Ramos (cell line): Measurements from ENCODE around the gene SRRT.

Experiments used
- in situ Hi-C: fragments of 300-500 bp; cut with MboI; formaldehyde crosslinking; loops from one replicate; pipeline ENCODE4 v1.14.3; 2022; ENCODE audit warnings: low sequenced_read_pairs; ENCODE audit not compliant: unreplicated experiment

The SRRT gene, protein sequence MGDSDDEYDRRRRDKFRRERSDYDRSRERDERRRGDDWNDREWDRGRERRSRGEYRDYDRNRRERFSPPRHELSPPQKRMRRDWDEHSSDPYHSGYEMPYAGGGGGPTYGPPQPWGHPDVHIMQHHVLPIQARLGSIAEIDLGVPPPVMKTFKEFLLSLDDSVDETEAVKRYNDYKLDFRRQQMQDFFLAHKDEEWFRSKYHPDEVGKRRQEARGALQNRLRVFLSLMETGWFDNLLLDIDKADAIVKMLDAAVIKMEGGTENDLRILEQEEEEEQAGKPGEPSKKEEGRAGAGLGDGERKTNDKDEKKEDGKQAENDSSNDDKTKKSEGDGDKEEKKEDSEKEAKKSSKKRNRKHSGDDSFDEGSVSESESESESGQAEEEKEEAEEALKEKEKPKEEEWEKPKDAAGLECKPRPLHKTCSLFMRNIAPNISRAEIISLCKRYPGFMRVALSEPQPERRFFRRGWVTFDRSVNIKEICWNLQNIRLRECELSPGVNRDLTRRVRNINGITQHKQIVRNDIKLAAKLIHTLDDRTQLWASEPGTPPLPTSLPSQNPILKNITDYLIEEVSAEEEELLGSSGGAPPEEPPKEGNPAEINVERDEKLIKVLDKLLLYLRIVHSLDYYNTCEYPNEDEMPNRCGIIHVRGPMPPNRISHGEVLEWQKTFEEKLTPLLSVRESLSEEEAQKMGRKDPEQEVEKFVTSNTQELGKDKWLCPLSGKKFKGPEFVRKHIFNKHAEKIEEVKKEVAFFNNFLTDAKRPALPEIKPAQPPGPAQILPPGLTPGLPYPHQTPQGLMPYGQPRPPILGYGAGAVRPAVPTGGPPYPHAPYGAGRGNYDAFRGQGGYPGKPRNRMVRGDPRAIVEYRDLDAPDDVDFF

DNA sequence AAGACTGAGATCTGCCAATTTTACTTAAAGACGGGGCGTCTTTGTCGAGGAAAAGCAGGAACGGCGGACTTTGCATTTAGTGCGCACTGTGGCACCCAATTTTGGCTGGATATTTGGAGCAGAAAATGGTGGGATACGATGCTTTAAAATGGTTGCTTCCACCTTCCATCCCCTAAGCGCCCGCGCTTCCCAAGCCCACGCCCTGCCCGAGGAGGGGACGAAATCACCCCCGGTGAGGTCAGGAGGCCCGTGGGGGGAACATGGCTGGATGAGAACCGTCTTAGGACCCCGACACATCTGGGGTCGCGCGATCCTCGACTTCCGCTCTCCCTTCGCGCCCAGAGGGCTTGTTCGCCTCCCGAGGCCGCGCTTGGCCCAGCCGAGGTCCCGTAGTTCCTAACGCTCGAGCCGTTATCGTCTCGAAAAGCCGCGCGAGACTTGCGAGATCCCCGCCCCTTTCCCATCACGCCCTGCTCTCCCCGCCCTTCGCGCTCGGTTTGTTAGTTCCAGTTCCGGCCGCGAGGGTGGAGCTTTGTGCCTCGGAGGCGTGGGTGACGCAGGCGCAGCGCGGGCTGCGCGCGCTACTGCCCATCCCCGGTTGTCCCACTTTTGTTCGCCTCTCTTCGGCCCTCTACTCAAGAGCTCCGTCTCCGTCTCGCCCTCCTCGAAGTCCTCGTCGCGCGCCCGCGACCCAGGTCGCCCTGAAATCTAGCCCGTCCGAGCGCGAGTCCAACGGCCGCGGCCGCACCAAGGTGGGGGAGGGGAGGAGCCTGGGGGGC lies at the start of gene SRRT:
Gene SRRT (plus strand): TSS at position 527 of the 779 bp plus-strand sequence. CDS start 488 bp downstream, outside the sequence.
- in situ Hi-C loops: loop anchor here (25.0 kb wide), 1 partner anchor 1588 kb away; the partner anchor contains the start of genes ALKBH4 and LRWD1

DNA sequence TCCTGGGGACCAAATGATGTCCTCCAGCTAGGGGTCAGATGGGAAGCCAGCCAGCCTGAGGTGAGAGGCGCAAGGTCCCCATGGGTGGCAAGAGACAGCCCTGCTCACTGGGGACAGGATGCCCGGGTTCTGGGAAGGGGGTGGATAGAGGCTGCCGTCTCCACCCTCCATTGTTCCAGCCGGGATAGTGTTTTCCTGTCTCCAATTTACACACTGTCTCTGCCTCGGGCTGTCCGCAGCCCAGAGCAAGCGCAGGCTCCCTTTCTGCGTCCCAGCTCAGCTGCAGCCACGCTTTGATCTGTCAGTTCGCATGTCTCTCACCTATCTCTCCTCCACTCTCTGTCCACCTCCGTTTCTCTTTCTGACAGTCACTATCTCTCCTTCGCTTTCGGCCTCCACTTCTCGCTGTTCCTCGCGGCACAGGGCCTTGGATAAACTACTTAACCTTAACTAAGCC lies 49.7 kb upstream of the SRRT start:
- in situ Hi-C loops: no loop called here

DNA sequence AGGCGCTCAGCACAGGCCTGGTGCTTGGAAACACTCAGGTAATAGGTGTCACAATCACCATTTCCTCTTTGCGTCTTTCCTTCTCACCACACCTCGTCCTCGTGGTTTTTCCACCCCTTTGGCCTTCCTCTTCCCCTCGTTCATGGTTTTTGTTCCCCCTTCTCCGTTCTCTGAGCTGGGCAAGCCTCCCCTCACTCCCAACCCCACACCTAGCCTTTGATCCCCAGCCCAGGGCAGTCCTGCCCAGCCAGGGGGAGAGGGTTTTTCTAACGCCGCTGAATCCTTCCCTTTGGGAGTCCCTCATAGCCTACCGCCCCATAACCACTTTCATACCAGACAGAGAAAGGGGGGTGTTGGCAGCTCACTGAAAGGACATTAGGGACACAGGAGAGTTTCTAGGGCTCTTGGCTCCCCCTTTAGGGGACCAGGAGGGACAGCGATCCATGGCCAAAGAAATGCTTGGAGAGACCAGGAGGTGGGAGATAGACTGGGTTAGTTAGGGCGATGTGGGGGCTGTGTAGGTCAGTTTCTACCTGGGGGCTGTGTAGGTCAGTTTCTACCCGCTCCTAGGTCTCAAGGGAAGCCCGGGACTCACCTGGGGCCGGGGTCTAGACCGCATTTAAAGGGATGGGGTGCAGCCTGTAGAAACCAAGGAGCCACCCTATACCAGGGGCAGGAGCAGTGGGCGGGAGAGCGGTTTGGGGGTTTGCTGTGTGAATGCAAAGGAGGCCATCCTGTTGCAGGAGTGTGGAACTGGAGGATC lies 49.0 kb upstream of the SRRT start:
- in situ Hi-C loops: no loop called here

DNA sequence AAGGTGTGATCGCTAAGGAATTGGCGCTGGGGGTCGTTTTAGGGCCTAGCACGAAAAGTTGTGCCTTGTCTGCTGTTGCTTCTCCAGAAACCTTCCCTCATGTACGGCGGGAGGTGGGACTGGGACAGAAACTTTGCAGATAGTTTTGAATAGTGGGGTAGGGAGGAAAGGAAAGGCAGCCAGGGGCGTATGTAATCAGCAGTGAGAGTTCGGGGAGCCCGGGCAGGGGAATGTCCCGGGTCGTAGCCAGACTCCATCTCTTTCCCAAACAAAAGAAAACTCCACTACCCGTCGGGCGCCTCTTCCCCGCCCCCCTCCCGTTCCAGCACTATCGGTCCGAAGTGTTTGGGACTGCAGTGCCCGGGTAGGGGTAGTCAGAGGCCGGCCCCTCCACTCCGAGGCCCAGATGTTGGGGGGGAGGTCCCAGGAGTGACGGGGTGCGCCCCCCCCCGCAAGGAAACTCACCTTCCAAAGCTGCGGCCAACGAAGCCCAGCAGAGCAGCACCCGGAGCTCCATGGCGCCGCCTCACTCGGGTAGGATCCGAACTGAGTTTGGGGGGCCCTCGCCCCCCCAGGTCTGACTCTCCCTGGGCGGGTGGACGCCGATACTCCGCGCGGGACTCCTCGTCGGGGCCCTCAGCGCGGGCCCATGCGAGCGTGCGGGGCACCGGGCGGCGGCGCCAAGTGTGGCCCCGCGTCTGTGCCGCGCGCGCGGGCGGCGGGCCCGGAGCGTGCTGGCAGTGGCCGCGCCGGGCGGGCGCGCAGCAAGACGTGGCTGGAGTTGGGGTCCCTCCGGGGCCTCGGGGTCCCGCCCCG lies 48.2 kb upstream of the SRRT start:
- in situ Hi-C loops: no loop called here

DNA sequence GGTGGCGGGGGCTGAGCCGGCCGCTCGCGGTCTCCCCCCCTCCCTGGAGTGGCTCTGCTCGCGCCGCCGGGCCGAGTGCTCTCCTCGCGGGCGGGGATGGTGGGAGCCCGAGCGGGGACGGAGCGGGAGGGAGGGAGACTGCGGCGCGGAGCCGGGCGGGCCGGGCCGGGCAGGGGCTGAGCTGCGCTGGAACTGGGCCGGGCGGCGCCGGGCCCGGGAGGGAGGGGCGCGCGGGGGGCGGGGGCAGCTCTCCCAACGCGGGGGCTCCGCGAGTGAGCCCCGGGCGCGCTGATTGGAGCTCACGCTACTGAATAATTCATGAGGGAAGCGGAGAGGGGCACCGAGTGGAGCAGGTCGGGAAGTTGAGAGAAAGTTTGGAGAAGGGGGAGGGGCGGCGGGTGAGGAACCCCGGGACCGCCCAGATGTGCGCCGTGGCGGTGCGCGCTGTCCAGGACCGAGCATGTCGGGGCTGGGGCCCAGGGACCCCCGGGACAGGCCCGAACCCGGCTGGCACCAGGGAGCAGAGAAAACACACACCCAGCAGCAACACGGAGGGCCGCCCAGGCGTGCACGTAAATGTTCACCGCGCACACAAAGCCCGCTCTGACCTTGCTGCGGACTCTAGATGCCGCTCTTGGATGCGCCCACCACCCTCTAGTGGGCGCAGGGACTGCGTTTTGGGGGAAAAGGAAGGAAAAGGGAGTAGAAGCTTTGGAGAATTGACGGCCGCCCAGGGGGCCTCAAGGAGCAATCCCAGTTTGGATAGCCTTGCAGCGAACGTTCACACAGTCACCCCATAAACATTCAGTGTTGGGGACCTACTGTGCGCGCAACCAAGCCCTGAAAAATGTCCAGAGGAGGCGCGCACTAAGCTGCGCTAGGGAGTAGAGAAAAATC lies 47.3 kb upstream of the SRRT start, which contains the start of gene EPHB4:
Gene EPHB4 (minus strand): TSS at position 194 of the 897 bp plus-strand sequence. CDS start 493 bp downstream, outside the sequence.
- in situ Hi-C loops: no loop called here

DNA sequence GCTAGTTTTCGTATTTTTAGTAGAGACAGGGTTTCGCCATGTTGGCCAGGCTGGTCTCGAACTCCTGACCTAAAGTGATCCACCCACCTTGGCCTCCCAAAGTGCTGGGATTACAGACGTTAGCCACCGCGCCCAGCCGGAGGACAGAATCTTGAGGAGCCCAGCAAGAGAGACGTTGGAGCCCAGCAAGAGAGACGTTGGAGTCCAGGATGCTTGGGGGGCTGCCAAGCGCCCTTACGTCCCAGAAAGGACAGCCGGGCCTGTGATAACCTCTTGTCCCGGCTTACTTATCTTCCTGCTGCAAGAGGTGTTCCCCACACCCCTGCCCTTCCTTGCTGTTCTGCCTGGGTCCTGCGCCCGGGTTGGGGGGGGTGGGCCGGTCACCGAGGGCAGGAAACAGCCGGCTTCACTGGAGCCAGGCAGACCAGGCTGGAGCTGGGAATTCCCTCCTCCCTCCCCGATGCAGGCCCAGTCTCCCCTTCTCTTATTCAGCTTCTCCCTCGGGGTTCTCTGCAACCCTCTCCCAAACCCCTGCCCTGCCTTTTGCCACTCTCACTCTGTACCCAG lies 45.7 kb upstream of the SRRT start:
- in situ Hi-C loops: no loop called here

DNA sequence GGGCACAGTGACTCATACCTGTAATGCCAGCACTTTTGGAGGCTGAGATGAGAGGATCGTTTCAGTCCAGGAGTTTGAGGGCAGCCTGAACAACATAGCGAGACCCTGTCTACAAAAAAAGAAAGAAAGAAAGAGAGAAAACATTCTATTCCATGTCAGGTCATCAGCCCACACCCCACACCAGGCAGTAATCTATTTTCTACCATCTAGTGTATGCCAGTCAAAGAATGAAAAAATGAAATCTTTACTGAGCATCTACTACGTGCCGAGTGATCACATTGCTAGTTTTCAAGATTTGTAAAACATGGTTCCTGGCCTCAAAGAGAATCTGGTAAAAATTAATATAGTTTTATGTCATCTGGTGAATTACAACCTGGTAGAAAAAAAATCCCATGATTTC lies 44.5 kb upstream of the SRRT start:
- in situ Hi-C loops: no loop called here

DNA sequence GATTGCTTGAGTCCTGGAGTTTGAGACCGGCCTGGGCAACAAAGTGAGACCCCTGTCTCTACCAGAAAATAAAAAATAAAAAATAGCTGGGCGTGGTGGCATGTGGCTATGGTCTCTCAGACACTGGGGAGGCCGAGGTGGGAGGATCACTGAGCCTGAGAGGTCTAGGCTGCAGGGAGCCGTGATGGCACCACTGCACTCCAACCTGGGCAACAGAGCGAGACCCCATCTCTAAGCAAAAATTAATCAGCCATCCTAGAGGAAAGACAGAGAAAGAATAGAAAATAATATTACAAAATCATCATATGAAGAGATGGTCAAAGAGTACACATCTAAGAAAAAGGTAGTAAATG lies 42.6 kb upstream of the SRRT start:
- in situ Hi-C loops: no loop called here

DNA sequence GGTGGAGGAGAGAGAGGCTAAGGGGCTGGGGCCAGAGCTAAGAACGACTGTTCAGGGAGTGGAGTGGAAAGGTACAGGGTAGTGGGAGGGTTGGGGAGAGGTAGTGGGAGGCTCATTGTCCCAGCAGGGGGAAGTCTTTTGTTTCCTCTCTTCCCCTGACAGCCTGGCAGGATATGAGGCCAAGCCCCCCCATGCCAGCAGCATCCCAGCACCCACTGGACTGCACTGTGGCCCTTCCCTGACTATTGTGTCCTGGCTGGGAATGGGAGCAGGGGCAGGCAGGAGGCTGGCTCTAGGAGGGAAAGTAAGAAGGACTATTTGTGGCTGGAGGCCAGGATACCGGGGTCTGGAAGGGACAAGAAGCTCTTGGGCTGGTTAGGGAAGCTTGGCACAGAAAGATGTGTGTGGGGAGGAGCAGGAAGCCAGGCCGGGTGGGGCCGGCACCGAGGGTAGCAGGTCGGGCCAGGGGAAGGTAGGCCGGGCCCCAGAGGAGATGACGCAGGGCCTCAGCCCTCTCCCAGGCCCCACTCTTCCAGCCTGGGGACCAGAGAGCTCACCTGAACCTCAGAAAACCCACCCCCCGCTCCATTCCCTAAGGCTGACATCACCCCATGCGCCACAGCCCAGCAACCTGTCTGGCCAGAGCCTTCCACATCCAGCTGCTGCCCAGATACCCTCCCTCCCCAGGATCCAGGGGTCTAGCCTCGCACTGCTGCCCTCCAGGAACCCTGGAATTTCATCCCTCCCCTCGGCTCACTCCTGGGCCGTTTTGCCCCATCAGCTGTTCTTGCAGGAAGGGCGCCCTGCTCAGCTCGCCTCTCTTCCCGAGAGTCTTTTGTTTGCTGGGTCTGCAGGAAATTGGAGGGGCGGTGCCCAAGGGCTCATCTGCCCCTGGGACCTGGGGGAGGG lies 38.7 kb upstream of the SRRT start:
- in situ Hi-C loops: no loop called here

DNA sequence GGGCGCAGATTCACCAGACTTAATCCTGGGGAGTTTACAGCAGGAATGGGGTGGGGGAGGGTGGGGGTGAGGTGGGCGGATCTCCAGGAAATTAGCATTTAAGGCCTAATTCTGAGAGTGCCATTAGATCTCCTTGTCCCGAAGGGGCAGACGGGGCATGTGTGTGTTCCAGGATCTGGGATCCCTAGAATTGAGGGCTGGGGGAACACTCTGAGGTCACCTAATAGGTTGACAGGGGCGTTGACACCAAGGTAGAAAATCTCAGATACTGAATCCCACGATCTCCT lies 38.1 kb upstream of the SRRT start:
- in situ Hi-C loops: no loop called here

DNA sequence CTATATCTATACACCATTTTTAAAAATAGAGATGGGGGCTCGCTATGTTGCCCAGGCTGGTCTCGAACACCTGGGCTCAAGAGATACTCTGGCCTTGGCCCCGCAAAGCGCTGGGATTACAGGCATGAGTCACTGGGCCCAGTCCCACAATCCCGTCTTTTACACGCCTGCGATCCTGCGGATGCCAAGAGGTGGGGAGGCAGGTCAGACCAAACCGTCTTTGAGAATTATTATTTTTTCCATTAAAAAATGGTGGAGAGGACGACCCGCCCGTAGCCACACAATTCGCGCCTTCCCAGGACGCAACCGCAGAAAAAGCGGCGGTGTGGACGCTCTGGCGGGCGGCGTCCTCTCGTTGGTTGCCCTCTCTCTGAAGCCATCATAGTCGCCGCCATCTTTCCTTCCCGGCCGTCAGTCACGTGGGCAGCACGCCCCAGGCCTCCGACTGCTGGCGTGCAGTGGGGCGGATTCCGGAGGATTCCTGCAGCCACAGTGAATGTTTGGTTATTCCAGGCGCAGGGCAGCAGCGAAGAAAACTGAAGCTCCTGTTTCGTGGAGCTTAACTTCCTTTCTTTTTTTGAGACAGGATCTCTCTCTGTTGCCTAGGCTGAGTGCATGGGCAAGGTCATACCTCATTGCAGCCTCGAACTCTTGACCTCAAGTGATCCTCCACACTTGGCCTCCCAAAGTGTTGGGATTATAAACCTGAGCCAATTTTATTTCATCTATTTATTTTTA lies 37.6 kb upstream of the SRRT start:
- in situ Hi-C loops: no loop called here

DNA sequence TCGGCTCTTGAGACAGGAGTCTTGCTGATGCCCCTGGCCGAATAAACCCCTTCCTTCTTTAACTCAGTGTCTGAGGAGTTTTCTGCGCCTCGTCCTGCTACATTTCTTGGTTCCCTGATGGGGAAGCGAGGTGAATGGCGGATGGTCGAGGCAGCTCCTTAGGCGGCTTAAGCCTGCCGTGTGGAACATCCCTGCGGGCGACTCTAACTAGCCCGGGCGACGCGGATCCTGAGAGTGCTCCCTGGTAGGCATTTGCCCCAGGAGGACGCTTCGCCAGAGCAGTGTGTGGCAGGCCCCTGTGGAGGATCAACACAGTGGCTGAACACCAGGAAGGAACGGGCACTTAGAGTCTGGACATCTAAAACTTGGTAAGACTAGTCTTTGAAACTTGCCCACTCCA lies 35.5 kb upstream of the SRRT start:
- in situ Hi-C loops: no loop called here

DNA sequence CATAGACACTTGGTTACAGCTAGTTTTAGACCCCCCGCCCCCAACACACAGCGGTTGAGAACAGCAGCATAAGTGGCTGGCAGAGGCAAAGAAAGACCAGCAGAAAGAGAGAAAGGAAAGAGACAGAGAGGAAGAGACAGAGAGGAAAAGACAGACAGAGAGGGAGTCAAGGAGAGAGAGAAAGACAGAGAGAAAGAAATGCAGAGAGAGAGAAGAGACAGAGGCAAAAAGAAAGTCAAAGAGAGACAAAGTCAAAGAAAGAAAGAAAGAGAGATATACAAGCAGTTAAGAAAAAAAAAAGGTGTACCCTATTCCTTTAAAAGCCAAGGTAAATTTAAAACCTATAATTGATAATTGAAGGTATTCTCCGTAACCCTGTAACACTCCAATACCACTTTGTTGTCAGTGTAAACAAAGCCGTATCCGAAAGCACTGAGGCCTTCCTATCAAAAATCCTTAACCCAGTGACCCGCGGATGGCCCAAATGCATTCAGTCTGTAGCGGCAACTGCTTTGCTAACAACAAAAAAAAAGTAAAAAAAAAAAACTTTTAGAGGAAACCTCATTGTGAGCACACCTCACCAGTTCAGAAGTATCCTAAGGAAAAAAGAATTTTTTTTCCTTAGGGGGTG lies 34.3 kb upstream of the SRRT start:
- in situ Hi-C loops: no loop called here

DNA sequence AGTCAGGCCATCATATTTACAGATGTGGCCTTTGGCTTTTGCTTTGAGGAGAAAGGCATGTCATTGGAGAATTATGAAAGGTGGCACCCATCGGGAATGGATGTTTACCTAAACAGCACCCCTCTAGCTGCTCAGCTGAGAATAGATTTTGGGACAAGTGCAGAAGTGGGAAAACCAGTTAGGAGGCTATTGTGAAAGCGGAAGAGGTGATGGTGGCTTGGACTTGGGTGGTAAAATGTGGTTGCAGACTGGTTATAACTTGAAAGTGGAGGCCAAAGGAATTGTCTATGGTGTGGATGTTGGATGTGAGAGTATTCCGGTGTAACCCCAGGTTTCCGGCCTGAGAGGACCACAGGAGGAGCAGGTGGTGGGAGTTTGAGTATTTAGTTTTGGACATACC lies 27.5 kb upstream of the SRRT start:
- in situ Hi-C loops: no loop called here

DNA sequence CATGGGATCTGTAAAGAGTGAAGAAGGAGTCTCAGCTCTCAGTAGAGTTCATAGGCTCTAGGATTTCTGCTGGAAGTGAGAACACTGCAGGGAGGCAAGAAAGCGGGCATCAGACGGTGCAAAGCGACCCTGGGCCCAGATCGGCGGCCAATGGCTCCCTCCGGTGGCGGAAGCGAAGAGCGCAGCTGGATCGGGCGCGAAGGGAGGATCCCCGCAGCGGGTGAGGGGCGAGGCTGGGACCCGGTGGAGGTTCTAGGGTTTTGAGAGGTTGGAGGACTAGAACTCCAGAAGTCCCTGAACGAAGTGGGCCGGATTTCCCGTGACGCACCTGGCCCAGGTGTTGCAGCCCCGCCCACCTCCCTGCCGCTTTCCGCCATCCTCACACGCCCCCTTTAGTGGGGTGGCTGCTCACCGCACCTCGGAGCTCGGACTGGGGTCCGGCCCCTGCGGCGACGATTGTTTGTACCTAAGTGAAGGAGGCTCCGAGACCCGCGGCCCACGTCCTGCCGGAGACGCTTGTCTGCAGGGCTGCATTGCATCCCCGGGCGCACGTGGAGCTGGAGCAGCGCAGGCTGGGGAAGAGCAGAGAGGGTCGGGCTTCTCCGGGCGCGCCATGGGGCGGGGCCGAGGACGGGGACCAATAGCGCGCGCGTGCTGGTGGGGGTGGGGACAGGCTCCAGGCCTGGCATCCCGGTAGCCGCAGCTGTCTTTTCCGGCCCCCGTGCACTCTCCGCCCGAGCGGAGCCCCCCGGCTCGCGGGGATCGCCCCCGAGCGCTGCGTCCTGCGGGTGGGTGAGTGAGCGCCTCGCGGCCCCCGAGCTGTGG lies 22.6 kb upstream of the SRRT start, which contains the start of gene SLC12A9:
Gene SLC12A9 (plus strand): TSS at position 666 of the 825 bp plus-strand sequence. CDS start 1,485 bp downstream, outside the sequence.
- in situ Hi-C loops: loop anchor here (10.0 to 25.0 kb wide), 2 partner anchors 147 to 1610 kb away; partner anchors contain the start of genes ALKBH4, LRWD1 and POP7
